Measurements from ENCODE around the gene OR8D2.
A peak's percentile ranks its signal among the peaks of the same experiment; 100 is the strongest.

Gene OR8D2

DNA sequence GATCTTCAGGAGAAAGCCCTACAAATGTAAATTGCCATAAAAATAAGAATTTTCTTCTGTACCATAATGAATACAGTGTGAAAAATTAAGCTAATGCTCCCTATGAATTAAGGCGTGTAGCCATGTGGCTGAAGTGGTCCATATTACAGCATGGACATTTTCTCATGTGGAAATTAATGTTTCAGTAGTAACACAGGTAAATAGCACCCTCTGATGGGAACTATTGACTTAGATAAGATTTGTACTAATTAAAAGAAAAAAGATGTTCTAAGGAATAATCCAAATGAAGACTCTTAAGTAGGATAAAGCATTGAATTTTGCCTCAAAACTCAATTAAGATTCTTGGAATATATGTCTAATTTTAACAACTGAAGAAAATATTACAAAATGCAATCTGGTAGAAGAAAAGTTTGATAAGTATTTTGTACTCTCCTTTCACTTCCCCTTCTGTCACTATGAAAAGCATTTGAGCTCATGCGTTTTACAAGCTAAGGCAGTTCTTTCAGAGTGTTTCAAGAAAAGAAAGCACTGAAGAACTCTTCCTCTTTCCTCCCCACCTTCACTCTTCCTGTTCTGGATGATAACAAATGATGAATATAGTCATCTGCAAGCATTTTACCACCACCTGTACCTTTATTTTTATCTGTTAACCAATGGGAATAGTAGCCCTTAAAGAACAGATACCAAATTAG lies 9.9 kb upstream of the OR8D2 start:
- no peak overlapping the region for H3K27ac ChIP-seq
- TF ChIP-seq ZFX (IDR thresholded peaks at IDR 0.05), result no peak
- TF ChIP-seq, protein P1, sequence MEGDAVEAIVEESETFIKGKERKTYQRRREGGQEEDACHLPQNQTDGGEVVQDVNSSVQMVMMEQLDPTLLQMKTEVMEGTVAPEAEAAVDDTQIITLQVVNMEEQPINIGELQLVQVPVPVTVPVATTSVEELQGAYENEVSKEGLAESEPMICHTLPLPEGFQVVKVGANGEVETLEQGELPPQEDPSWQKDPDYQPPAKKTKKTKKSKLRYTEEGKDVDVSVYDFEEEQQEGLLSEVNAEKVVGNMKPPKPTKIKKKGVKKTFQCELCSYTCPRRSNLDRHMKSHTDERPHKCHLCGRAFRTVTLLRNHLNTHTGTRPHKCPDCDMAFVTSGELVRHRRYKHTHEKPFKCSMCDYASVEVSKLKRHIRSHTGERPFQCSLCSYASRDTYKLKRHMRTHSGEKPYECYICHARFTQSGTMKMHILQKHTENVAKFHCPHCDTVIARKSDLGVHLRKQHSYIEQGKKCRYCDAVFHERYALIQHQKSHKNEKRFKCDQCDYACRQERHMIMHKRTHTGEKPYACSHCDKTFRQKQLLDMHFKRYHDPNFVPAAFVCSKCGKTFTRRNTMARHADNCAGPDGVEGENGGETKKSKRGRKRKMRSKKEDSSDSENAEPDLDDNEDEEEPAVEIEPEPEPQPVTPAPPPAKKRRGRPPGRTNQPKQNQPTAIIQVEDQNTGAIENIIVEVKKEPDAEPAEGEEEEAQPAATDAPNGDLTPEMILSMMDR (conservative IDR thresholded peaks at IDR 0.05), result peak; percentile 14

GRCh38 chr11:124327775-124328174 lies 7.8 kb upstream of the OR8D2 start:
- no peak overlapping the region for H3K27ac ChIP-seq

DNA sequence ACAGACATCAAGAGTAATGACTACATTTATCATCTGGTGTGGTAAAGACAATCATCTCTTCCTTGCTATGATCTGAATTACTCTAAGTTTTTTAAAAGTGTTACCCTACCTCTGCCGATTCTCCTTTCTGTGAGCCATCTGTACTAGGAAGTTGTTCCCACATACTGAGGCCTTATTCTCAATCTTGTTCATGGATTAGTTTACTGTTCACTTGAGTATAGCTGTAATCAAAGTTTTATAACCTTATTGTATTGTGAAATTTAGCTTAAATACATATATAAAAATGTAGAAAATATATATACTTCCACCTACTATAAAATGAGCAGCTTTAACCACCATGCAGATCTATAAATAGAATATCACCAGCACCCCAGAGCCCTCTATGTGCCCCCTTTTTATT lies 2.4 kb upstream of the OR8D2 start:
- no peak for TF ChIP-seq ZFX (IDR thresholded peaks at IDR 0.05)
- TF ChIP-seq, protein P1 (conservative IDR thresholded peaks at IDR 0.05), result no peak
- H3K27ac ChIP-seq, result no peak overlapping the region

More at GRCh38 chr11:124327775-124328174, 7.8 kb upstream of the OR8D2 start:
- no peak for TF ChIP-seq ZFX (IDR thresholded peaks at IDR 0.05)
- TF ChIP-seq, protein P1 (conservative IDR thresholded peaks at IDR 0.05), result no peak

GRCh38 chr11:124315052-124315451 lies 4.9 kb downstream of the OR8D2 start:
- H3K27ac ChIP-seq, result no peak overlapping the region
- TF ChIP-seq, protein P1 (conservative IDR thresholded peaks at IDR 0.05), result no peak
- no peak for TF ChIP-seq ZFX (IDR thresholded peaks at IDR 0.05)

DNA sequence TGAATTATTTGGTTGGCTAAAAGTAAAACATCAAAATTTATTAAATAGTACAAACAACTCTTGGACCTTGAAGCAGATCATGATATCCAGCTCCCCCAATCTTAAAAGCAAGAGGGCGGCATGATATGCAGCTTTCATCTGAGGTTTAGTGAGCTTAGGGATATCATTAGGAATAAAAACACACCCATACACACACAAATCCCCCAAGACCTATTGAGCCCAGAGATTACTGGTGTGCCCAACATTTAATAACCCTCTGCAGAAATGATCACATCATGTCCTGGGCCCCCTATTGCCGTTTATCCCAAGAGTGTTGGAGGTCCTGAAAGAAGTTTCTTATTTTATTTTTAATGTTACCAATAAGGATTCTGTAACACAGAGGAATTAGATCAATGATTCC lies 6.1 kb downstream of the OR8D2 start, which contains the start of gene OR8D1:
TSS of gene OR8D1 (minus strand) at position 101 of the 400 bp plus-strand sequence. CDS start 3,183 bp downstream, outside the sequence.
- TF ChIP-seq, protein P1 (conservative IDR thresholded peaks at IDR 0.05), result no peak
- TF ChIP-seq ZFX (IDR thresholded peaks at IDR 0.05), result no peak
- H3K27ac ChIP-seq, result no peak within 1 kb of the TSS

GRCh38 chr11:124313131-124313530 lies 6.9 kb downstream of the OR8D2 start:
- no peak overlapping the region for H3K27ac ChIP-seq
- no peak for TF ChIP-seq ZFX (IDR thresholded peaks at IDR 0.05)
- TF ChIP-seq, protein P1 (conservative IDR thresholded peaks at IDR 0.05), result no peak

DNA sequence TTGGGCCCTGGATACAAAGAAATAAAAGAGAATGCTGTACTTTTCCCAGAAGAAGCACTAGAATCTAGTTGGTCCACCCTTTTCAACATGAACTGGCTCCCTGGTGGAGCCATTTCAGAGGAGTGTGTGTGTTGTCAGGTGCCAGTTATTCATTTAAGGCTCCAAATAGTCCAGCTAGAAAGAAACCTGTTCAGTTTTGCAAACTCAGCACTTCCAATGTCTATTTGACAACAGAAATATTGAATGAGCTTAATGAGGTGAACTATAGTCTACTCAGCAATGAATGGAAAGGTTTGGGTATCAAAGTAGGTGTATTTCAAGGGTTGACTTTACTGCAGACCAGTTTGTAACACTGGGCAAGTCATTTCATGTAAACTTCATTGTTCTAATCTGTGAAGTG lies 8.3 kb downstream of the OR8D2 start:
- no peak for TF ChIP-seq ZFX (IDR thresholded peaks at IDR 0.05)
- TF ChIP-seq, protein P1 (conservative IDR thresholded peaks at IDR 0.05), result no peak
- no peak overlapping the region for H3K27ac ChIP-seq

Data from C4-2B (cell line).